SKM-1 (cell line): ENCODE data around the gene DOK1.
"Not testable (repeated sequence)": the region's sequence is repeated elsewhere in the genome, so short reads cannot be mapped to it uniquely, and the experiment has no call there.

Experiments
- DNase-seq: peaks from one replicate; lab custom pipeline; 2025; ENCODE audit not compliant: unreplicated experiment; lab: John Stamatoyannopoulos, UW

The DOK1 gene

GRCh38 chr2:74548285-74548899 is 6.1 kb upstream of the DOK1 start:
- DNase-seq, result no peak

GRCh38 chr2:74548900-74549826 is 5.4 kb upstream of the DOK1 start:
- DNase-seq, result no peak

GRCh38 chr2:74550231-74550630 is 4.3 kb upstream of the DOK1 start:
- DNase-seq, result no peak

GRCh38 chr2:74551530-74551929 is 3.0 kb upstream of the DOK1 start:
- DNase-seq, result no peak

- DNase-seq, result no peak
These were observed 2.3 kb upstream of the DOK1 start for GRCh38 chr2:74551942-74552913.

GRCh38 chr2:74552914-74553811 is 1.4 kb upstream of the DOK1 start:
- no peak for DNase-seq

- no peak for DNase-seq
These were observed 456 bp downstream of the DOK1 start for GRCh38 chr2:74554820-74555531.

GRCh38 chr2:74555610-74556103 is 1.1 kb downstream of the DOK1 start:
- peak; percentile 22 for DNase-seq

GRCh38 chr2:74556159-74556558 is 1.6 kb downstream of the DOK1 start:
- DNase-seq, result no peak

GRCh38 chr2:74556831-74557370 is 2.4 kb downstream of the DOK1 start:
- DNase-seq, result no peak

GRCh38 chr2:74558284-74559230 is 4.0 kb downstream of the DOK1 start:
- no peak for DNase-seq

- no peak for DNase-seq
These were observed 5.4 kb downstream of the DOK1 start for GRCh38 chr2:74559912-74560311.

- DNase-seq, result no peak
These were observed 6.1 kb downstream of the DOK1 start for GRCh38 chr2:74560591-74560990.

GRCh38 chr2:74561022-74561421 is 6.5 kb downstream of the DOK1 start:
- DNase-seq, result not testable (repeated sequence)

- no peak for DNase-seq
These were observed 7.7 kb downstream of the DOK1 start for GRCh38 chr2:74562126-74562775.

GRCh38 chr2:74564222-74564621 is 9.7 kb downstream of the DOK1 start:
- no peak for DNase-seq

GRCh38 chr2:74566076-74566753 is 11.7 kb downstream of the DOK1 start:
- DNase-seq, result no peak
